ENCODE measurements around the gene PHEX. TPM values are rescaled to one million over a fixed set of nuclear protein-coding genes. Genes with fewer than 3 reads are reported as not detected.
"Not testable (repeated sequence)": the region's sequence is repeated elsewhere in the genome, so short reads cannot be mapped to it uniquely, and the experiment has no call there.

The PHEX gene
- total RNA-seq, 1 donor from 2014 or later, result under 0.01 TPM

- no peak for DNase-seq (ENCODE audit: low read depth in 2 of 2)
Measured at GRCh38 chrX:22237479-22237878, 205.4 kb downstream of the PHEX start.

DNA sequence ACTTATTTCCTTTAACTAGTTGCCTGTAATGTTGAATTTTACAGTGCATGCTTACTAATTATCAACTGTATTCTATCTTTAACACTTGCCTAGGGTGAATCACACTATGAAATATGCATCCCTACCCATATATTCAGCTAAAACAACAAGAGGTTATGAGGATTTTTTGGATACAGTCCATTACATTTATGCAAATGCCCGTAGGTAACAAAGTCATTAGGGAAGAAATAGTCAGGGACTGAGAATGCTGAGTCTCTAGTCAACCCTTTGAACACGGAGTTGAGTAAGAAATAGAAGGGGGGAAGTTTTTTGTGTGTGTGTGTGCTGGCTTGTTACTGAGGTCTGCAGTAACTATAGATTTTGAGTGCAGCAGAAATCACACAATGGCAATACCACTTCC, 214.5 kb downstream of the PHEX start:
- DNase-seq (ENCODE audit: low read depth in 2 of 2), result no peak

GRCh38 chrX:22247169-22247568, 215.0 kb downstream of the PHEX start:
- DNase-seq (ENCODE audit: low read depth in 2 of 2), result no peak

DNA sequence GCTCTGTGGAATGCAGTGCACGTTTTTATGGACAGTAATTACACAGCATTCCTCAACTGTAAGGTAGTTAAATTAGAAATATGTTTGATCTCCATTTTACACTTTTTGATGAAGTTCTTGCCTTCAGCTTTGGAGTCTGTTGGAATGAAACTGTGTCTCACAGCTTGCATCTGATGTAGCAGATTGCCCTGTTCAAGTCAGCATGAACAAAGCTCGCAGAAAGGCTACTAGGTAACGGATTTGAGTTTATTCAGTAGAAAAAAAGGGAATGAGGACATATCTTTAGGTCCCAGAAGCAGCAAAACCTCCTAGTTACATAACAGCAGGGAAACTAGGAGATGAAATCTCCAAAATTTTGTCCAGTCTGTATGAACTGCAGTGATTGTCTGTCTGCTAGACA, 216.3 kb downstream of the PHEX start:
- DNase-seq (ENCODE audit: low read depth in 2 of 2), result no peak

DNA sequence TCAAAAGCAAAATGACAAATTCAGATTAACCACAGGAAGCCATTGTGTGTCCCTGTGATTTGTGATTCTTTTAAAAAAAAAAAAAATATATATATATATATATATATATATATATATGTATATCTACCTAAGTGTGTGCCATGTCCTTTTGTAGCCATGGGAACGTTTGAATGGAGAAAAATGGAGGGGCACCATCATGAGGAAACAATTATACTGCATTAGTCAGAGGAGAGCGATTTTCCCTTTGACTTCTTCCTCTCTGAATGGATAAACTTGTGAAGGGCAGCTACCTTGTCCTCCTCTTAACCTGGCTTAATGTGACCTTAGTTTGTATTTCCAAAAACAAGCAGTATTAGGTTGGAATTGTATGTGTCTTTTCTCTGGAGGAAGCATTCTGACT, 217.2 kb downstream of the PHEX start:
- DNase-seq (ENCODE audit: low read depth in 2 of 2), result no peak

- no peak for DNase-seq (ENCODE audit: low read depth in 2 of 2)
Measured at GRCh38 chrX:22268706-22269105, 236.6 kb downstream of the PHEX start.

DNA sequence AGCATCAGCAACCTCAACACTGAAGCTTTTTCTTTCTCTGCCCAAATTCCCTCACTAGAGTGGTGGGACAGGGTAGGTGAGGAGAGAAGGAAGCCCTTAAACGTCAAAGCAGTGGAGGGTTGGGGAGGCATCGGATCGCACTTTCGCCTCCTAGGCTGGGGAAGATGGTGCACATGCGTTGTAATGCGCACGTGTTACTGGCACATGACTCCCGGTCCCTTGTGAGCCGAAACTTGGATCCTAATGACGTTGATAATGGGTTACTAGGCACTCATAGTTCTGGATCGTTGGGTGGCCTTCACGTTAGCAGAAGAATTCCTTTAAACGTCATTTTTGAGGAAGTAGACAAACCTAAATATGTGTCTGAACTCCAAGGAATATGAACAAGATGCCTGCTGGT, 240.5 kb downstream of the PHEX start, which contains the start of gene CBLL2:
TSS of gene CBLL2 (plus strand) at position 301 of the 400 bp plus-strand sequence. CDS start at position 380, 79 bp downstream.
- DNase-seq (ENCODE audit: low read depth in 2 of 2), result no peak

- no peak for DNase-seq (ENCODE audit: low read depth in 2 of 2)
Measured at GRCh38 chrX:22273714-22274317, 241.7 kb downstream of the PHEX start.

- DNase-seq (ENCODE audit: low read depth in 2 of 2), result no peak
Measured at GRCh38 chrX:22276781-22277180, 244.7 kb downstream of the PHEX start.

GRCh38 chrX:22278375-22278774, 246.2 kb downstream of the PHEX start:
- DNase-seq (ENCODE audit: low read depth in 2 of 2), result no peak

GRCh38 chrX:22289209-22289608, 257.1 kb downstream of the PHEX start:
- DNase-seq (ENCODE audit: low read depth in 2 of 2), result not testable (repeated sequence)

- DNase-seq (ENCODE audit: low read depth in 2 of 2), result no peak
Measured at GRCh38 chrX:22296871-22297270, 264.7 kb downstream of the PHEX start.

GRCh38 chrX:22300130-22300529, 268.0 kb downstream of the PHEX start:
- DNase-seq (ENCODE audit: low read depth in 2 of 2), result peak; percentile 48 to 63

Other genes starting within 250 kb of the PHEX start
- 3.5 and 3.8 TPM in 2 replicates for gene MBTPS2, start 192.7 kb upstream of the PHEX start, total RNA-seq
- 0.65 and 0.79 TPM in 2 replicates for gene YY2, start 176.3 kb upstream of the PHEX start, total RNA-seq
- gene SMS, start 91.6 kb upstream of the PHEX start, total RNA-seq, result 99.4 and 137 TPM in 2 replicates
- gene CBLL2, start 240.6 kb downstream of the PHEX start, total RNA-seq, result not detected in 2 replicates

All from lung microvascular endothelial cell (primary cell).